Activated gamma-delta T cell treated with Interleukin-2 at 50 U/mL for 16 hours (primary cell): Measurements from ENCODE around the gene C14orf180.

Source experiments
- DNase-seq: peaks from one replicate; pipeline ENCODE4 v3.0.0-alpha.2; 2020

The C14orf180 gene

DNA sequence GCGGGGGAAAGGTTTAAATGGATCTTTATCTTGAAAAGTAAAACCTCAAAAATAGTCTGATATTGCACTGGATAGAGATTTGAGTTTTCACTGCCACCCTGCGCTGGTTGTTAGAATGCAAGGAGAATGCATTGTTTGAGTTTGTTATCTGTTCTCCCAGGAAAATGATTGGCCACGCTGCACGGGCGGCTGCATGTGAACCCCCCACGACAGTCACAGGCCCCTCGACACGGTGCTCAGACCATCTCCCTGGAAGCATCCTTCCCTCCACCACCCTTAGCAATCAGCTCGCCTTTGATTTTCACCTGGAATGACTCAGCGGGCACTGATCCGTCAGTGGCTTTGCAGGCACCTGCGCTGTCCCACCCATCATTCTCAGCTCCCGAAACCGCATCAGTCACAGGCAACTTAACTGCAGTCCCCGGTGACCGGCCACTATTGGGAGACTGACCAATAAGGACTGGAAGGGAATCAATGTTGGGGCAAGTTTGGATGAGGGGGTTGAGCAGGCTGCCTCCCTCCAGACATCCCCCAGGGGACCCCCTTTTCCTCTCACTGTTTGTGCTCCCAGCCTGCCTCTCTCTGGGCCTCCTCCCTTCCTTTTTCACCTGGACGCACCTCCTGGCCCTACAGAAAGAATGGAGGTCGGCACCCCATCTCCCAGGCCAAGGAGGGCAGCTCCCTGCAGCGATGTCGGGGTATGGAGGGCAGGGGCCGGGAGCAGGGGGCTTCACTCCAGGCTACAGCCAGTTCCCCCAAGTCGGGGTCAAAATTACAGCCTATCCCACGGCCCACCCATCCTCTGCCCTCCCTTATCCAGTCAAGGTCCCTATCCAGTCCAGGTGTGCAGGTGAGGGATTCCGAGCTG, 28.5 kb upstream of the C14orf180 start:
- DNase-seq, result peak; percentile 2

DNA sequence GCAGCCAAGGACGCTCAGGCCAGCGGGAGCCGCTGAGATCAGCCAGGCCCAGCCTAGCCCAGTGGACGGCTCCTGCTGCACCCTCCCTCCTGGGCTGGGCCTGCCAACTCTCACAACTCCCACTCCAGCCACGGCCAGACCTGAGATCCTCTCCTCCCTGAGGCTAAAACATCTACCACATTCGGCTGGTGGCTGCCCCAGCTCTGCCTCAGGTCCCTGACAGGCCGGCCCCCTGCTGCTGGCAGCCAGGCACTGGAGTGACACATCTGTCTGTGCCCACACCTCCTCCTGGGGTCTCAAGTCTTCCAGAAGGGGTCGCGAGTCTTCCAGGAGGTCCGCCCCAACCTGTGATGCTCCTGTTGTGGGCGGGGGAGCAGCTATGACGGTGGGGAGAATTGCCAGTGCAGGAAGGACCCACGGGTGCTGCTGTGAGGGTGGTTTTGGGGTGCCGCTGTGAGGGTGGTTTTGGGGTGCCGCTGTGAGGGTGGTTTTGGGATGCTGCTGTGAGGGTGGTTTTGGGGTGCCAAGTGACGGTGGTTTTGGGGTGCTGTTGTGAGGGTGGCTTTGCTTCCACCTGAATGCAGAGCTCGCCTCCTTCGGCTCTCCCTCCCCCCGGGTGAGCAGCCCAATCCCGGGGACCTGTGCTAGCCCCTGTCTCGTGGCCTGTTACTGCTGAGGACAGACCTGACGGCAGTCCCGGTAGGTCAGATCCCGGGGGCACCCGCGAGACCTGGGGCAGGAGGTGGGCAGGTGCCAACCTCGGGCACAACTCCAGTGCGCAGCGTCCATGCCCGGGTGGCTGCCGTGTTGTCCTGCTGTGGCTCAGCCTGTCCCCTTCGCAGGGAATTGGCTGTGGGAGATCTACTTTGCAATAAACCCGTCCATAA, 27.5 kb upstream of the C14orf180 start:
- DNase-seq, result peak; percentile 2

DNA sequence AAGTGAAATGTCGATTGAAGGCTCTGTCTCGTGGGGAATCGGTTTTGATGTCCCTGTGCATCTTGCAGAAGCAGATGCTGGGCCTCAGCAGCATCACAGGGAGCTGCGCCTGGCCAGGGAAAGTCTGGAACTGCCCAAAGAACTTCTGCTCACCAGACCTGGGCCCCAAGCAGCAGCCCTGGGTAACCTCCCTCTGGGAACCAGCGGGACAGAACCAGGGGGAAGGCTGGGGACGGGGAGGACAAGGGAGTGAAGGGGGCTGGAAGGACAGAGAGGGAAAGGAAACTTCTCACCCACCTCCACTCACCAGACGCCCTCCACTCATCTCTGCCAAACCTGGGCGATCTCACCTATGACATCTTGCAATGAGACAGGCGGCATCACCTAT, 26.8 kb upstream of the C14orf180 start:
- DNase-seq, result no peak

DNA sequence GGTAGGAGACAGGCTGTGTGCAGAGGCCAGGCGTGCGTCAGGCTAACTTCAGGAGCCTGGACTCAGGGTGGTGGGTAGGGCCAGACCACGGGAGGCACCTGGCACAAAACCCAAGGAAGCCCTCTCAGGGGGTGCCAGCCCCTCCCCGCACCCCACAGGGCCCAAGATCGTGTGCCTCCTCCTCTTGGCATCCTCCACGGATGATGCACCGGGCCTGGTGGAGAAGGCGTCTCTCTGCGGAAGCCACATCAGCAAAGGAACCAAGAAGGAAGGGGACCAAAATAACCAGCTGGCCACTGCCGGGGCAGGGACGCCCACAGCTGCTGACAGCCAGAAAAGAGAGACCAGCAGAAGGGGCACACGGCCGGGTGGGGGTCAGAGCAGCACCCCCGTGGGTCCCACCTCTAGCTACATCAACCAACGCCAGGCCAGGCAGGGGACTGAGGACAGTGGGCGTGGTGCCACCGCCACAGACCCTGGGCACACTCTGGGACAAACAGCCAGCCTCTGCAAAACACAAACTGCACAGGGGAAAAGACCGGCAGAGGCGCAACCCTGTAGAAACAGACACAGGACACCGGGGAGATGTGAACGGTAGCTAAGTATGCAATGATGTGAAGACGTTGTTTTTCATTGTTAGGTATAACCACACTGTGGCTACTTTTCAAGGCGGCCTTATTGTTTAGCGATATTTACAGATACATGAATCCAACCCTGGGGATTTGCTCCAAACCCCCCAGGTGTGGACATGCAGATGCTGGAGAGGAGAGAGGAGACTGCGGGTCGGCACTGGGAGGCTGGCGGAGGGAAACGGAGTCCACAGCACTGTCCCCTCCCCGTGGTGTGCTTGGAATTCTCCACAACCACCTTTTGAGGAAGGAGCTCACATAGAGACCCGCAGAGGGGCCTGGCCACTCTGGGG, 26.1 kb upstream of the C14orf180 start:
- DNase-seq, result peak; percentile 1

DNA sequence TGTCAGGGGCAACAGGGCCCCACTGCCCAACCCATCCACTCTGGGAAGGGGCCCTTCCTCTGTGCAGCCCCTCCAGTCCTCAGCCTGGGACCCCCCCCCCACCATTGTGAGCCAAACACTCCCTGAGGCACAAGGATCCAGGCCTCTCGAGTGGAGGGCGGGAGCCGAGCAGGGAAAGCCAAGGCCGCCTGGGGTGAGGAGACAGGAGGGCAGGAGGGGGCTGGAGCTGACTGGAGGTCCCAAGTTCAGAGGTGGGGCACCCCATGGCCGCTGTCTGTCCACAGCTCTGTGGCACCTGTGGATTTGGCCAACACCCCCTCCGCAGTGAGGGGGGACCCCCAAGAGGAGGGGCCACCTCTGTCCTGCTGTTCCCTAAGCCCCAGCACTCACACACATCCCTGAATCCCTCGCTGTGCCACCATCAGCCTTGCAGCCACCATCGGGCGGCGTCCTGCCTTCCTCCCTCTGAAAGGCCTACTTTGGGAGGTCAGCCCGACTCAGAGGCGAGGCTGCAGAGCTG, 25.4 kb upstream of the C14orf180 start:
- no peak for DNase-seq

DNA sequence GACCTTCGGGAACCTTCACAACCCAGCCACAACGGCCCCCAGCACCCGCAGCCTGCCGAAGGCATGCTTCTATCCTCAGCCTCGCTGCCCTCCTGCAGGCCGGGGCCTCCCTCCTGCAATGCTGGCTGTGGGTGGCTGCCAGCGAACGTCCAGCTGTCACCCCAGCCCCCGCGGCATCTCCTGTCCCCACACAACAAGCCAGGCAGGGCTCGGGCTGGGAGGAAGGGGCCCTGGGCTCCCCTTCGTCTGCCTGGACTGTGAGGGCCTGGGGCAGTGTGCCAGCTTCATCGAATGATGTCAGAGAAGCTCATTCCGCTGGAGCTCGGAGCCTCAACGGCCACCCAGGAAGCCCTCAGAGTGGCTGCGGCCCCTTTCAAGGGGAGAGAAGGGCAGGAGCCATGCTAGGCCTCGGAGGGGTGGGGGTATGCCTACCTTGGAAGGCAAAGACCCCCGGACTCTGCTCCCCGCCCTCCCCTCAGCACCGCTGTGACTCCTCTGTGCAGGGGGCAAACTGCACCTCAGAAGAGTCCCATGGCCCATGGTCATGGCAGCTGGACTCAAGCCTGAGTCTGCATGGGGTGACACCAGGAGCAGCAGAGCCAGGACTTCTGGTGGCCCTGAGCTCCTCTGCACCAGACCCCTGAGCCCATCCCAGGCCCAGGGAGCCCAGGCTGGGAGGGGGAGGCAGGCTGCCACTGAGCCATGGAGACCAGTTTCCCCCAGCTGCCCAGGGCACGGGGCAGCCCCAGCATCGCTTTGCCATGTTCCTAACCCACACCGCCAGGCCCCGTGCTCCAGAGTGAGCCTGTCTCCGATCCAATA, 24.7 kb upstream of the C14orf180 start:
- no peak for DNase-seq

DNA sequence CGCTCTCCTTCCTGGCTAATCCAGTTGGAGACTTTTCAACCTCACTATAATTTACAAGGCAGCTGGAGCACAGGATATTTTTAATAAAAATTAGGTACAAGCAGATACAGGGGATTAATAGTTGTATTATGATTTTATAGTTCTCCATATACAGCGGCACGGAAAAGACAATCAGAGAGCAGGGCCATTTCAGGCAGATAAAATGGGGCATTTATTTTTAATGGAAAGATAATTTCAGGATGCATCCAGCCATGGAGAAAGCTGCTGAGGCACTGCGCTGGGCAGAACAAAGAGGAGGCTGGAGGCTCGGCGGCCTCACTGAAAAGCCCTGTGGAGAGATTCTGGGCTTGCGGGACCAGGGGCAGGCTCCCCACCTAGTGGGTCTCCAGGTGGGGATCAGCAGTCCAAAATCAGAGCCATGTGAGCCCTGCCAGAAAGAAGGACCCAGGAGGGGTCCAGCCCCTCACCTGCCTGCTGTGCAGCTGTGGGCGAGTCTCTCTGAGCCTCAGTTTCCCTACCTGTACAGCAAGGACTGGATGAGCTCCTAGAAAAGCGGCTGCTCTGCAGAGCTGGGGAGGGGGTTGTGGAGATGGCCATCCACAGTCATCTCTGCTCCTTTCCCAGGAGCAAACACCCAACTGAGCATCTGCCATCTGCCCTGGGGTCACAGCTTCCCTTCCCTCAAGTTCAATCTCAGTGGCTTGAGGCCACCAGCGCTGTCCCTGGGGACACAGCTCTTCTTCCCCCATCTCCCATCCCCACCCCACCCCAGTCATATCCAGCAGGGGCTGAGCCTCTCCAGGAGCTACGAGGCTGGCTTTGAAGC, 23.9 kb upstream of the C14orf180 start:
- no peak for DNase-seq

DNA sequence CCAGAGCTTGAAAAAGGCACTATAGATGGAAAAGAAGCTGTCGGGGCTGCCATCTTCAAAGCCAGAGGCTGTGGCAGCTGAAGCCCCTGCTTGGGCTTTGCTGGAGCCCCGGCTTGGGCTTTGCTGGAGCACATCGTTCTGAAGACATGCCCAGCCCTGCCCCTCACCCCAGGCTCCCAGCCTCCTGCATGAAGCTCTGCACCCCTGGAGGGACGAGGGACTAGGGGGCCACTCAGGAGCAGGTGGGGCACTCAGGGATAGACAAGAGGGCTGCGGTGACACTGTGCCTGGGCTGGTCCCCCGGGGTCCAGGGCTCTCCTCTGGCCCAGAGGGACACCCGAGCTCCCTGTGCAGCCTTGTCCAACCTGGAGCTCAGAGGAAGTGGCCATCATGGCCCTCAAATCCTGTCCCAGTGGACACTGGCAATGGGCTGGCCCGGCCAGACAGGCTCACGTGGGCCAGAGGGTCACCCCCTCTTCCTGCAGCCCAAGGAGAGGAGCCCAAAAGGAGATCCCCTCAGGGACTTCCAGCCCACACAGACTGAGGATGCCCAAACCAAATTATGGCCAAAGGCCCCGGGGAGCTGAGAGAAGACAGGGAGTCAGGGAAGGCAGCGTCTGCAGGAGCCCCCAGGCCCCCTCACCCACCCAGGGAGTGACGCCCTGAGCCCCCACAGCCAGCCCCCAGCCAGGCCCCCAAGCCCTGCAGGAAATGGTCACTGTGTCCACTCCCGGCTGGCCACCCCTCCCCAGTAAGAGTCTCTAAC, 23.1 kb upstream of the C14orf180 start:
- no peak for DNase-seq

DNA sequence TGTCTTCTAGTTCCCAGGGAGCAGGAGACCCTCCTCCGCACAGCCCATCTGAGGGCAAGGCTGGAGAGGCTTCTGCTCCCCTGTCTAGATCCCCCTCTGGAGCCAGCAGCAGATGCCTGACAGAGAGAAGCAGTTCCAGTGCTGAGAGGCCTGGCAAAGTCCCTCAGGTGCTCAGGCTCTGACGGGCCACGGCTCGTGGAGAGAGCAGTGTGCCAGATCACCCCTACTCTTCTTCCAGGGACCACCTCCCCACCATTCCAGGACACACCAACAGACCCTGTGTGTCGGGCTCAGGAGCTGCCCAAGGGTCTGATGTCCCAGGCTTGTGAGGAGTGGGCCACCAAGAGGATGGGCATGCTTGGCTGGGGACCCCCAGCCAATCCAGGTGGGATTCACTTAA, 22.5 kb upstream of the C14orf180 start:
- DNase-seq, result no peak

DNA sequence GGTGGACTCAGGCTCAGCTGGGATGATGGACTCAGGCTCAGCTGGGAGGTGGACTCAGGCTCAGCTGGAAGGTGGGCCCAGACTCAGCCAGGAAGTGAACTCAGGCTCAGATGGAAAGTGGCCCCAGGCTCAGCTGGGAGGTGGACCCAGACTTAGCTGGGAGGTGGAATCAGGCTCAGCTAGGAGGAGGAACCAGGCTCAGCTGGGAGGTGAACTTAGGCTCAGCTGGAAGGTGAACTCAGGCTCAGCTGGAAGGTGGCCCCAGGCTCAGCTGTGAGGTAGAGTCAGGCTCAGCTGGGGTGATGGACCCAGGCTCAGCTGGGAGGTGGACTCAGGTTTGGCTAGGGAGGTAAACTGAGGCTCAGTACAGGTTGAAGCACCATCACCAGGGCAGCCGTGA, 21.8 kb upstream of the C14orf180 start:
- DNase-seq, result no peak

DNA sequence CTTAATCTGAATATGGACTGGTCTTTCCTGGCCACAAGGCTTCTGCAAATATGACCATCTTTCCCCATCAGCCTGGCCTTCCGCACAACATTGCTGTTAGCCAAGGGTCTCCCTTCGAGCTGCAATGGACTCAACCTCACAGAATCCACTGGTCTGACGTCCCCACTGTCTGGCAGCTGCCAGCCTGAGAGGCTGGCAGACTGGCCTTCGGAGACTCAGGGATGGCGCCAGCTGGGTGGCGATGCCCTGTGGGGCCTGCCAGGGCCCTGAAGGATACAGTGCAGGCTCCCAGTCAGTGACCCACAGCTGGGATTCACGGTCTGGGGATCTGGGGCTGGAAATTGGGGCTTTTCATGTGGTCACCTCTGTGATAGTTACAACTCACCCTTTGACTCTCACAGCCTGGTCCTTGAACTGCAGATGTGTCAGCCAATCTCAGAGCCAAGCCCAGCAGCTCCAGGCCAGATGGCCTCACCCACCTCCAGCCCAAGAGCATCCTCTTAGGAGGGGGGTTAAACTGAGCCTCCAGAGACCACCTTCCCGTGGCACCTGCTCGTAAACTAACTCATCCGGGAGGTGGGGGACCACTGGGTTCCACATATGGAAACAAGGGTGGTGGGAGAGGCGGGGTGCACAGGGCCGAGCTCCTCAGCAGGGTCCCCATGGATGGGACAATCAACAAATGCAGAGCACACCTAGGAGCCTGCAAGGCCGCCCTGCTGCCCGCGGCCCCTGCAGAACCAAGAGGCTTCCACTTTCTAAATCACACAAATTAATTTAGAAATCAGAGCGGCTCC, 21.1 kb upstream of the C14orf180 start:
- DNase-seq, result no peak

DNA sequence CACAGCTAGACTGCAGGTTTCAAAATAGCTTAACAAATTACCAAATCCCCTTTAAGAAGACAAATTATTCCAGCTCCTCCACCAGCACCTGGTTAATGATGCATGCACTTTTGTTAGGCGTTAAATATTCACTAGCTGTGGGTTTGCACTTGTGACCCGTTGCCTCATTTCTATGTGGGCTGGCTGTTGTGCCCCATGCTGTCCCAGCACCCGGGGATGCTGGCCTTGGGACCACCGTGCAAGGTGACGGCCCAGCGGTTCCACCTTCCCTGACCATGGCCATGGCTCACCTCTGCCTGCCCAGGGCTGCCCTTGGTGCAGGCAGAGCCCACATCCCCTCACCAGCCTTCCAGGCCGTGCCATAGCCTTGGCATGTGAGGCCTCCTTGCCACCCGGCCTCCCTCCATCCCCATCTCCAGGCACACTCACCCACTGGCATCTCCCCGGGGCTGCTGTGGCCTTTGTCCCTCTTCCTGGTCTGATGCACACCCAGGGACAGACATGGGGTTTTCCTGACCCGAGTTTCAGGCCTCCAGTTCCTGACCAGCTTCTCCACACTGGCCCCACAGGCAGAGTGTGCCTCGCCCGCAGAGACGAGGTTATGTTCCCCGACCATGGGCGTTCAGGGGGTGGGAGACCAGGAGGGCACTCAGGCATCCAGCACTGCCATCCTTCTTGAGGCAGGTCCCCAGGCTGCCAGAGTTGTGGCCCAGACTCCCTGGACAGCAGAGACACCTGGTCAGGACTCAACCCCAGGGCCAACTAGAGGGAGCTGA, 20.3 kb upstream of the C14orf180 start:
- no peak for DNase-seq

DNA sequence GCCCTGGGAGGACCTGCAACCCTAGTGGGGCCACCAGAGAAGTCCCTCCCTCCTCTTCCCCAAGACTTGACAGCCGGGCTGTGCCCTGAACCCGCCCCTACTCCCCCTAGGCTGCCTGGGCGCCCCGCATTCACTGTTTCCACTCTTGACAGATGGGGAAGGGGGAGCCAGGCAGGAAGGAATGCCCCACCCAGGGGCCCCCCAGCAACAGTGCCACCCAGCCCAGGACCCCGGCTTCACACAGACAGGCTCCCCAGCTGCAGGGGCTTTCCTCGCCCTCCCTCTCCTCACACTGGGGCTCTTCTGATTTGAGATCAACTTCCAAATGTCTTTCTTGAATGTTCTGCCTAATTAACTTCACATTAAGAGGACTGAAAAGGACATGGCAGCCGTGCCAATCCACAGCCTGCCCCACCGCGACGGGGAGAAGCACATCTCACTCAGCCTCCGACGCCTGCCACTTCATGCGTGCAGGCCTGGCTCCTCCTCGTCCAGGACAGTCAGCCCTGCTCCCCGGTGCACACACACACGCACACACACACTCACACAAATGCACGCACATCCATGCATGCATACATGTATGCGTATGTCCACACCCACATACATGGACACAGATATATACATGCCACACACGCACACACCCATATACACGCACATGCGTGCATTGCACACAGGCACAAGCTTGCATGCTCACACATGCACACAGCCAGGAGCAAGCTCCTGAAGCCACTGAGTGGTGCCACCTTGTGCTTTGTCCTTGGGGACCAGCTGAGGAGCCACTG, 19.6 kb upstream of the C14orf180 start:
- DNase-seq, result no peak

DNA sequence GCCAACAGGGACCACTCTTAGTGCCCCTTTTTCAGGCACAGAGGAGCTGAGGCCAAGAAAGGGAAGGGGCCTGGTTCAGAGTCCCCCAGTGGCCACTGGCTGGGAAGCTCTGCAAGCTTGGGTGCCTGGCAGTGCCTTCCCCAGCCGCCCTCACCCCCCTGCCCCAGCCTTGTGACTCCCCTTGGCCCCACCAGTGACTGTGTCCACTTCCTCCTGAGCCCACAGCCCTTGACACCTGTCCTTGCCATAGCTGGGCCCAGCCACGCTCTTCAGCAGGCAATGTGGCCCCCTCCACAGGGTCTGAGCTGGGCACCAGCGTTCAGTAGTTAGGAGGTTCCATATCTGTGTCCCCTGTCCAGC, 19.0 kb upstream of the C14orf180 start:
- no peak for DNase-seq

DNA sequence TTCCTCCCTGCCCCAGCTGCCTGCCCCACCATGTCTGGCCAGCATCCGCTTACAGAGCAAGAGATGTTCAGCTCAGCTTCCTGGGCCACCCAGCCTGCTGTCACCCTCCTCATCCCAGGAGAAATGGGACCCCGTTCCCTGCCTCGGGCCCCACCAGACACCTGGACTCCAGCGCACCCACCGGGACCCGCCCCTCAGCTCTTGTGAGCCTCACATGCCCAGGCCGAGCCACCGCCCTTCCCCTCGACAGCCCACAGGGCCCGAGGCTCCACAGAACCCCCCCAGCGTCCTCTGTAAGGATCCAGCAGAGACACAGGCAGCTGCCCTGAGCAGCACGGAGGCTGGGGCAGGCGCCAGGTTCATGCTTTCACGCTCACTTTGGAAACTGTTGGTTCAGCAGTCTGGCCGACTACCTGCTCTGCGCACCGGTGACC, 18.4 kb upstream of the C14orf180 start:
- DNase-seq, result no peak

DNA sequence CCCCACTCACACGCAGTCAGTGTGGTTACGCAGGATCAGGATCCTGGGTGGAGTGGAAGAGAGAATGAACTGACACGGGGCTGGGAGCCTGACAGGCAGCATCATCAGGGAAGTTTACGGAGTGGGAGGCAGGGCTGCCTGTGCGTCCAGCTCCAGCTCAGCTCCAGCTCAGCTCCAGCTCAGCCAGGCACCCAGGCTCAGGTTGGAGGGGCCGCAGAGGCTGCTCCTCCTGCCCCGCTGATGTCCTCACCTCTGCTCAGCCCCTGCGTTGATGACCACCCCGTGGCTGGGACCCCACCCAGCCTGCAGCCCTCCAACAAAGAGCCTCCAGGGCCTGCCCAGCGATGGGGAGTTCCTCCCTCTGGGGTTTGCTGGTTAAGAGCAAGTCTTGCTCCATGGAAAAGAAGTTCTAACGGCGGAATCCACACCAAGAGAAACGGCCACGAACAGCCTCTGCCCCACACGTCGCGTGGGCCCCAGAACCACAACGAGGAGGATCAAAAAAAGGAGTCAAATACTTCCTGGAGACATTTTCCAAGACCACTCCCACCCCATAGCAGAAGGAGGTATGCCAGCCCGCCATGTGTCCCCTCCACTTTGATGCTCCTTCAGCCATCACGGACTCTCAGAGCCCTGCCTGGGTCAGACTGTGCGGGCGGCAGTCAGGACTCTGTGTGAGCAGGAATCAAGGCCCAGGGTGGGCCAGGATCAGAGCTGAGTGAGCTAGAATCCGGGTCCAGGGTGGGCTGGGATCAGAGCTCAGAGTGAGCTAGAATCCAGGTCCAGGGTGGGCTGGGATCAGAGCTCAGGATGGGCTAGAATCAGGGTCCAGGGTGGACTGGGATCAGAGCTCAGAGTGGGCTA, 17.7 kb upstream of the C14orf180 start:
- no peak for DNase-seq

DNA sequence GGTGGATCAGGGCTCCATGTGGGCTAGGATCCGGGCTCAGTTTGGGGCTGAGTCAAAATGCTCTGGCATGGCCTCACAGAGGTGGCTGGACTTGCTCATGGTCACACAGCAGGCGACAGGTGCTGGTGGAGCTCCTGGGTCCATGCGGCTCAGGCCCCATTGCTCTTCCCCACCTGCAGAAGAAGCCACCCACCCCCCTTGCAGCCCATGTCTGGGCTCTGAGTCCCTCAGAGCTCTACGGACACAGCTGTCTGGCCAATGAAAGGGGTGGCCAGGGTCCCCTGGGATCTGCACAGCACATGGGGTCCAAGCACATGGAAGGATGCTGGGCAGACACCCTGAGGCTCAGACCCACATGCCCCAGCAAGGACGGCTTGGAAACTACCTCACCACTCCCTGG, 17.0 kb upstream of the C14orf180 start:
- no peak for DNase-seq
